BJ (cell line): ENCODE measurements around the gene NDUFAF7. TPM values are rescaled to one million over a fixed set of nuclear protein-coding genes. Genes with fewer than 3 reads are reported as not detected.

Source experiments
- CTCF ChIA-PET: fragments of 350-600 bp; formaldehyde crosslinking; extraction: SDS; loops from one replicate; lab custom pipeline; 2021; ENCODE audit warnings: antibody characterized with exemption, inconsistent platforms; lab: Yijun Ruan, JAX
- POLR2A ChIA-PET: fragments of 300-600 bp; sonication (Branson Sonifier 250); formaldehyde crosslinking; extraction: SDS; loops from one replicate; lab custom pipeline; 2021; ENCODE audit warnings: antibody characterized with exemption; lab: Charles Lee
- DNase-seq: peaks from one replicate; pipeline ENCODE4 v3.0.0-alpha.2; 2011; ENCODE audit warnings: low read depth
- H3K27me3 ChIP-seq: 2 replicates; pipeline ENCODE4 v1.6.0; 2011; ENCODE audit warnings: low read length; ENCODE audit not compliant: control insufficient read depth, insufficient read depth
- H3K36me3 ChIP-seq: 2 replicates; pipeline ENCODE4 v1.5.1; 2011; ENCODE audit warnings: low read length; ENCODE audit not compliant: control insufficient read depth, insufficient read depth
- H3K4me3 ChIP-seq: 2 replicates; pipeline ENCODE4 v1.5.1; 2011; ENCODE audit warnings: low read depth, mild to moderate bottlenecking, control low read depth, low read length
- polyA plus RNA-seq: library from polyadenylated mRNA; depleted of rRNA; stranded (reverse); fragments of >200 nt; gene quantifications from 2 replicates; pipeline ENCODE4 v1.2.3, GENCODE V29; 2011
- TF ChIP-seq, protein P1 (sequence below): IDR thresholded peaks from 2 replicates; pipeline ENCODE4 v1.5.1; 2011; ENCODE audit warnings: low read depth, mild to moderate bottlenecking, control low read depth, inconsistent platforms, low read length, moderate library complexity; ENCODE audit not compliant: insufficient read depth

The NDUFAF7 gene
- polyA plus RNA-seq, 1 experiment = 9.5 TPM

- H3K27me3 ChIP-seq = no peaks in the 10 kb centered on the region
- no peaks in the 10 kb centered on the region; the same call in 1 of the 2 replicates for H3K36me3 ChIP-seq
- no peak for DNase-seq
- CTCF ChIA-PET = no interaction called here
- H3K4me3 ChIP-seq = no peak overlapping the region
- POLR2A ChIA-PET = no interaction called here
- TF ChIP-seq, protein P1, sequence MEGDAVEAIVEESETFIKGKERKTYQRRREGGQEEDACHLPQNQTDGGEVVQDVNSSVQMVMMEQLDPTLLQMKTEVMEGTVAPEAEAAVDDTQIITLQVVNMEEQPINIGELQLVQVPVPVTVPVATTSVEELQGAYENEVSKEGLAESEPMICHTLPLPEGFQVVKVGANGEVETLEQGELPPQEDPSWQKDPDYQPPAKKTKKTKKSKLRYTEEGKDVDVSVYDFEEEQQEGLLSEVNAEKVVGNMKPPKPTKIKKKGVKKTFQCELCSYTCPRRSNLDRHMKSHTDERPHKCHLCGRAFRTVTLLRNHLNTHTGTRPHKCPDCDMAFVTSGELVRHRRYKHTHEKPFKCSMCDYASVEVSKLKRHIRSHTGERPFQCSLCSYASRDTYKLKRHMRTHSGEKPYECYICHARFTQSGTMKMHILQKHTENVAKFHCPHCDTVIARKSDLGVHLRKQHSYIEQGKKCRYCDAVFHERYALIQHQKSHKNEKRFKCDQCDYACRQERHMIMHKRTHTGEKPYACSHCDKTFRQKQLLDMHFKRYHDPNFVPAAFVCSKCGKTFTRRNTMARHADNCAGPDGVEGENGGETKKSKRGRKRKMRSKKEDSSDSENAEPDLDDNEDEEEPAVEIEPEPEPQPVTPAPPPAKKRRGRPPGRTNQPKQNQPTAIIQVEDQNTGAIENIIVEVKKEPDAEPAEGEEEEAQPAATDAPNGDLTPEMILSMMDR = no peak
These were observed 40.1 kb downstream of the NDUFAF7 start for GRCh38 chr2:37271376-37272067.

DNA sequence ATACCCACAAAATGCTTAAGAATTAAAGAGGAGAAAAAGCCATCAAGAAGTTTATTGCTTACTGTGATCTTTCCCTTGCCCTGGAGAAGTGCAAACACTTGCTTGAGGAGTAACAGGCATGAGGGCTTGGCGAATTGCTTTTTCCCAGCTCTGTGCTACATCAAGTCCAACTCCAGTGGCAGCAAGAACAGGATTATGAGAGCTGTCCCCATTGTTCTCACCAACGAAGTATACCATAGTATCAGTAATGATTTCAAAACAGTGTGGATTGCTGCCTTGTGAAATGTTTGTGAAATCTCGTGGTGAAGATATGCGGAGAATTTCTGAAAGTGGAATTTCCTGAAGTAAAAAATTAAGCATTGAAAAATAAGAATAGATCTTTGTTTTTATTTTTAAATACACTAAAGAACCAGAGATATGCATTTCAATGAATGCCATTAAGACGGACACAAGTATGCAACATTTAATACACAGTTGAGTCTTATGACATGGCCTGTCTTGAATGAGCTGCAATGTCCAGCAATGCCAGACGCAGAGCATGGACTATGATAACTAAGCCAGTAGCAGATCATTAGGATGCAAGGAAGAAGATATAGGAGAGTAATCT is 43.0 kb downstream of the NDUFAF7 start:
- ChIA-PET POLR2A (no interaction called here), CTCF (interaction anchor here (0.6 kb wide), 1 partner anchor 95 kb away, joined by 3 read pairs; no protein-coding TSS in a partner anchor)
- Histone ChIP-seq H3K27me3 (no peaks in the 10 kb centered on the region), H3K36me3 (no peaks in the 10 kb centered on the region; the same call in 1 of the 2 replicates), H3K4me3 (no peak overlapping the region)
- TF ChIP-seq, protein P1 = no peak
- no peak for DNase-seq

DNA sequence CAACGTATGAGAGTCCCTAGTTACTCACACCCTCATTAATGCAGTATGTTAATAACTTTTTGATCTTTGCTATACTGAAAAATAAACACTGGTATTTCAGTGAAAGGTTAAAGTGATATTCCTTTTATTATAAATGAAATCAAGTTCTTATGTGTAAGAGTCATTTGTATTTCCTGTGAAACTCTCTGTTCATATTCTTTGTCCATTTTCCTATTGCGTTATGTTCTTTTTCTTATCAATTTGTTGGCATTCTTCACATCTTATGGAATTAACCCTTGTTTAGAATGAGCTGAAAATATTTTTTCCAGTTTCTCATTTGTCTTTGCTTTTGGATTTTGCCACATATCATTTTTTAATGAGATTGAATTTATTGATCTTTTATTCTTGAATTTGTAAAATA is 44.8 kb downstream of the NDUFAF7 start:
- Histone ChIP-seq H3K36me3 (no peaks in the 10 kb centered on the region; the same call in 1 of the 2 replicates), H3K27me3 (no peaks in the 10 kb centered on the region), H3K4me3 (no peak overlapping the region)
- CTCF ChIA-PET = no interaction called here
- POLR2A ChIA-PET = no interaction called here
- TF ChIP-seq, protein P1 = no peak
- no peak for DNase-seq

- DNase-seq = no peak
- Histone ChIP-seq H3K36me3 (no peaks in the 10 kb centered on the region), H3K27me3 (no peaks in the 10 kb centered on the region), H3K4me3 (no peak overlapping the region)
- POLR2A ChIA-PET = no interaction called here
- TF ChIP-seq, protein P1 = no peak
- CTCF ChIA-PET = no interaction called here
These were observed 50.5 kb downstream of the NDUFAF7 start for GRCh38 chr2:37281916-37282315.

DNA sequence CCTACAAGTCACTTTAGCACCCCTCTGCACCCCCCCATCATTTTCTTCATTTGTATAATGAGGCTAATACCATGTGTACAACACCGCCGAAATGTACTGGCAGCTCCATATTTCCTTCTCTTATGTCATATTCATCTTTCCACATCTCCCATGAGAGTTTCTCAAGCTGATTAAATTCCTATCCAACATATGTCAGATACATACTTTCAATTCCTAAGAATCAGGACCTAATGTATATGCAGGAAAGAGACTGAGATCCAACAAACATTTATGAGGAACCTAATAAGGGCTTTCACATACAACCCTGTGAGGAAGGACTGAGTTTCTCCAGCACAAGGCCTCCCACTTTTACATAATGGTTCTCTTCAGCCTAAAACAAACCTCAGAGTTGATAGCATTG is 51.3 kb downstream of the NDUFAF7 start:
- ChIA-PET POLR2A (no interaction called here), CTCF (interaction anchor here (1.3 kb wide), 1 partner anchor 14 kb away, joined by 3 read pairs; no protein-coding TSS in a partner anchor)
- H3K4me3 ChIP-seq = no peak overlapping the region
- no peaks in the 10 kb centered on the region for H3K36me3 ChIP-seq
- no peaks in the 10 kb centered on the region for H3K27me3 ChIP-seq
- no peak for DNase-seq
- TF ChIP-seq, protein P1 = no peak
